Heart left ventricle (tissue), 16 donors: ENCODE measurements around the gene SDHC. TPM values are rescaled to one million over a fixed set of nuclear protein-coding genes. Genes with fewer than 3 reads are reported as not detected.

Experiments used
- ATAC-seq, 4 donors: fragments of 200-7000 bp; cut with Tn5 transposase; one replicate each; pipeline ENCODE4 v1.9.1; 2020 to 2022; ENCODE audit warnings: moderate library complexity in 4 of 4, mild to moderate bottlenecking in 3 of 4, moderate number of reproducible peaks in 1 of 4
- DNase-seq, 5 donors: peaks; one replicate each; pipeline ENCODE4 v3.0.0-alpha.2; 2020
- H3K27ac ChIP-seq, 12 donors: fragments of 200-600 bp; sonication (generic) in 4 of 12; one replicate each; pipeline versions ENCODE4 v1.5.0 to v1.8.0; 2016 to 2022; ENCODE audit warnings: mild to moderate bottlenecking in 2 of 12
- H3K27me3 ChIP-seq, 9 donors: fragments of 200-600 bp; sonication (generic) in 2 of 9; one replicate each; pipeline versions ENCODE4 v1.5.1 to v1.8.0; 2016 to 2022; ENCODE audit warnings: mild to moderate bottlenecking in 3 of 9
- H3K36me3 ChIP-seq, 9 donors: fragments of 200-600 bp; sonication (generic) in 2 of 9; one replicate each; pipeline versions ENCODE4 v1.5.0 to v1.8.0; 2018 to 2022; ENCODE audit warnings: mild to moderate bottlenecking in 2 of 9
- H3K4me1 ChIP-seq, 12 donors: fragments of 200-600 bp; sonication (generic) in 4 of 12; one replicate each; pipeline versions ENCODE4 v1.5.0 to v1.8.0; 2016 to 2022; ENCODE audit warnings: mild to moderate bottlenecking in 3 of 12
- H3K4me3 ChIP-seq, 12 donors: fragments of 200-600 bp; sonication (generic) in 4 of 12; one replicate each; pipeline versions ENCODE4 v1.5.0 to v1.8.0; 2017 to 2022; ENCODE audit warnings: mild to moderate bottlenecking in 9 of 12, moderate library complexity in 4 of 12
- H3K9me3 ChIP-seq, 12 donors: fragments of 200-600 bp; sonication (generic) in 4 of 12; one replicate each; pipeline versions ENCODE4 v1.5.0 to v1.8.0; 2016 to 2022; ENCODE audit warnings: mild to moderate bottlenecking in 1 of 12
- CTCF ChIP-seq, 12 donors: fragments of 200-600 bp; sonication (generic) in 4 of 12; IDR thresholded peaks; one replicate each; pipeline versions ENCODE4 v1.5.0 to v1.8.0; 2018 to 2022; ENCODE audit warnings: antibody characterized with exemption in 12 of 12, mild to moderate bottlenecking in 5 of 12
- POLR2A ChIP-seq, 2 donors: fragments of 450-650 bp; IDR thresholded peaks; one replicate each; pipeline ENCODE4 v1.6.1; 2017; ENCODE audit warnings: antibody characterized with exemption in 2 of 2, mild to moderate bottlenecking in 2 of 2, moderate library complexity in 2 of 2
- WGBS, 4 donors: extraction: QIAGEN DNeasy Blood & Tissue Kit in 2 of 4; methylation state at CpG; one replicate each; pipeline versions ENCODE4 v1.1.5 to v1.1.7; 2013 to 2018; 5-methylcytosine and 5-hydroxymethylcytosine counted together
- intact Hi-C, 10 donors: fragments of 100-400 bp; cut with DNase I; formaldehyde crosslinking; loops; one replicate each; pipeline versions ENCODE4 v1.11.1 to v1.14.2; 2022
- polyA plus RNA-seq, 2 donors: library from polyadenylated mRNA; stranded (reverse); fragments of 200-250 nt; gene quantifications; one replicate each; pipeline ENCODE4 v1.2.3, GENCODE V29; 2013
- total RNA-seq, 9 donors: library from RNA; depleted of rRNA in 2 of 9; stranded (reverse); fragments of >200 nt in 2 of 9; fragmentation: NEBNext Ultra II Directional in 3 of 9; extraction: Animal tissue kit (Norgen Biotek cat#: 25700) in 3 of 9; gene quantifications; one replicate each; pipeline versions ENCODE4 v1.1.0 to v1.2.4, GENCODE V29; 2016 to 2023
- donor health status: ischemic (EF 13 %, LVEDD 7.1; RV severe dilation, severe dysfunction).
- donor health status: healthy with polysubstance abuse.
- donor health status: DM: no; HTN: yes; CAD: no.
- donor health status: DM: no; HTN: no; CAD: no.
- donor health status: ischemic (EF 25% LVEDD 6.9; RV normal size, moderate dysfunction).
- donor health status: ischemic (EF 25% LVEDD 5.7; RV mildly dilated, moderate dysfunction).
- donor health status: healthy.
- donor health status: DM: yes; HTN: yes; CAD: no.
- donor health status: ischemic (EF 35%, LVEDD 5.7; RV mildly dilated, moderate dysfunction).
- donor health status: nonischemic (EF 11% LVEDD 7.7; RV severe dilation, severe dysfunction).
- donor health status: DM: yes; HTN: yes; CAD: no.
- donor health status: PGD.
- donor health status: ischemic (EF 29% LVEDD 5.4; RV normal size, mild dysfunction).
- donor health status: nonischemic (EF 23%, LVEDD 6.1; RV moderate dilation, normal function).

SDHC gene
- total and polyA plus RNA-seq, 11 donors, result 50.6 to 408 (median 301) TPM

GRCh38 chr1:161359291-161359690 lies 45.1 kb downstream of the SDHC start:
- Histone ChIP-seq H3K4me3 (no peak overlapping the region), H3K9me3 (no peaks in the 10 kb centered on the region), H3K36me3 (peaks cover 0 to 58% (median 36%) of the 10 kb centered on the region in 9 donors), H3K4me1 (peaks cover 0 to 18% (median 6%) of the 10 kb centered on the region in 12 donors), H3K27ac (peak overlapping the region in 4 of 12 donors; percentile 8 to 90 (median 33)), H3K27me3 (no peaks in the 10 kb centered on the region)
- DNase-seq (no peak), ATAC-seq (peak in 3 of 4 donors; percentile 49 to 82 (median 58))
- no peak for TF ChIP-seq CTCF (IDR thresholded peaks at IDR 0.05)
- no peak for TF ChIP-seq POLR2A (IDR thresholded peaks at IDR 0.05)
- intact Hi-C loops, result loop anchor here in 1 of 10 donors (5.0 kb wide), 1 partner anchor 62 kb away; no protein-coding TSS in a partner anchor

GRCh38 chr1:161364332-161364731 lies 50.2 kb downstream of the SDHC start:
- Histone ChIP-seq H3K27me3 (no peaks in the 10 kb centered on the region), H3K4me3 (no peak overlapping the region), H3K9me3 (no peaks in the 10 kb centered on the region), H3K4me1 (peaks cover 0 to 19% (median 7%) of the 10 kb centered on the region in 12 donors), H3K36me3 (peaks cover 0 to 53% (median 25%) of the 10 kb centered on the region in 9 donors), H3K27ac (no peak overlapping the region)
- ATAC-seq (no peak), DNase-seq (no peak)
- intact Hi-C loops, result loop anchor here in 1 of 10 donors (10.0 kb wide), 1 partner anchor 50 kb away; the partner anchor contains the start of gene SDHC
- TF ChIP-seq CTCF (IDR thresholded peaks at IDR 0.05) (no peak), POLR2A (IDR thresholded peaks at IDR 0.05) (no peak)

DNA sequence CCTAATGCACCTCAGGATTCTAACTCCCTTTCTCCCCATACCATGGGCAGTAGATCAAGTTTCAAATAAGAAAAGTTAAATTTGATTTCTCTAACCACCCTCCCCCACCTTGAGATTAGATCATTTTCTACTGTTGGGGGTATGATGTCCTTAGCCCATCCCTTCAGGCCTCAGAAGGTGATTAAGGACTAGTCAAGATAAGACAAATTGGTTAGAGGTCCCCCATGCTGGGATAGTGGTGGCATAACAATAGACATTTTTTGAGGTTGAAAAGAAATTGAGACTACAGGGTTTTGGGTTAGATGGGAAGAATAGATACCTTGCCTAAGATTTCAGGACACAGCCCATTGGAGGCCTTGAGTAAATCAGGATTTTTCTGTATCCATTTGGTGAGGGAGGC lies 51.0 kb downstream of the SDHC start:
- H3K27ac ChIP-seq, result no peak overlapping the region
- intact Hi-C loops, result loop anchor here in 2 of 10 donors (5.0 to 10.0 kb wide), 2 partner anchors 50 to 138 kb away; partner anchors contain the start of genes TOMM40L (in 2 of the 2) and SDHC (in 1 of the 2)
- peaks cover 0 to 15% (median 5%) of the 10 kb centered on the region in 12 donors for H3K4me1 ChIP-seq
- H3K36me3 ChIP-seq, result peaks cover 0 to 47% (median 25%) of the 10 kb centered on the region in 9 donors
- H3K27me3 ChIP-seq, result no peaks in the 10 kb centered on the region
- H3K4me3 ChIP-seq, result no peak overlapping the region
- no peaks in the 10 kb centered on the region for H3K9me3 ChIP-seq
- TF ChIP-seq POLR2A (IDR thresholded peaks at IDR 0.05) (no peak), CTCF (IDR thresholded peaks at IDR 0.05) (no peak)
- DNase-seq, result no peak
- no peak for ATAC-seq

DNA sequence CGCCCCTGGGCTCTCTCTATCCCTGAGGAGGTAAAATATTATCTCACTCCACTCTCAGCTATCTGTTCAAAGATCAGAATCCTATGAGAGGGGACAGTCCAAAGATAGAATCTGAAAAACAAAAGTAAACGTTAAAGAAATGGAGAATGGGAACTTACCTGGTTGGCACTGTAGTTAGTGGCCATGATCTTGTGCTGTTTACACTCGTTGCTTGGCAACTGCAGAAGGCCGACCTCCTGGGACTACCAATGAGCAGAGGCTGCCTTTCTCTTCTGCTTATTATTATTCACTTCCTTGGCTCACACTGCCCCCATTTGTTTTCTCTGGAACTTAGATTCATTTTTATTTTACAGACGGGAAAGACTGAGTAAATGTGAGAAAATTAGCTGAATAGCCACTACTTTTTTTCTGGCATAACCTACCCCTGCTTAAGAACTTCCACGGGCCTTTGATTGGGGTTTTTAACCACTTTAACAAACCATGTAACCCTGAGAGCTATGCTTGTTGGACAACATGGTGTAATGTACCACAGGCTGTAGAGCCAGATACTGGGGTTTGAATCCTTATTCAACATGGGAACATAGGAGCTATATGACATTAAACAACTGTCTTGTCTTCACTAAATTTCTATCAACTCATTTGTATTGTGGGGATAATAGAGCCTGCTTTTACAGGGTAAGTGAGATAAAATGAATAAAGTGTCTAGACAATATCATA lies 53.7 kb downstream of the SDHC start, which contains the start of gene CFAP126:
Gene CFAP126, minus strand, starts transcription at position 193 of the 717 bp plus-strand sequence. Its CDS starts 8 bp downstream, at position 185.
- TF ChIP-seq CTCF (IDR thresholded peaks at IDR 0.05), result peak in 7 of 12 donors; percentile 15 to 42 (median 26)
- TF ChIP-seq POLR2A (IDR thresholded peaks at IDR 0.05), result no peak
- Histone ChIP-seq H3K27ac (peak within 1 kb of the TSS in 6 of 12 donors; percentile 24 to 71 (median 42)), H3K36me3 (peaks cover 0 to 40% (median 25%) of the 10 kb centered on the region in 9 donors), H3K4me1 (peaks cover 0 to 15% (median 5%) of the 10 kb centered on the region in 12 donors), H3K27me3 (no peaks in the 10 kb centered on the region), H3K9me3 (no peaks in the 10 kb centered on the region), H3K4me3 (no peak within 1 kb of the TSS)
- WGBS, 4 donors, result 27 to 33% (median 32%) methylated on average over 6 of the region's 6 CpGs
- peak; percentile 72 to 94 (median 94) for ATAC-seq
- intact Hi-C loops, result loop anchor here in 2 of 10 donors (5.0 to 10.0 kb wide), 2 partner anchors 53 to 141 kb away; partner anchors contain the start of genes TOMM40L (in 2 of the 2) and SDHC (in 1 of the 2)
- DNase-seq, result peak in 4 of 5 donors; percentile 41 to 74 (median 67)
